ENCODE results near the gene NSDHL.

NSDHL gene

GRCh38 chrX:152845618-152846240 lies 14.9 kb downstream of the NSDHL start:
- no peak for DNase-seq

- DNase-seq: no peak
These were observed 16.4 kb downstream of the NSDHL start for GRCh38 chrX:152847281-152847680.

GRCh38 chrX:152850465-152850864 lies 19.6 kb downstream of the NSDHL start:
- no peak for DNase-seq

- DNase-seq: no peak
These were observed 23.1 kb downstream of the NSDHL start for GRCh38 chrX:152853986-152854385.

GRCh38 chrX:152861116-152861515 lies 30.3 kb downstream of the NSDHL start:
- no peak for DNase-seq

GRCh38 chrX:152861826-152862225 lies 31.0 kb downstream of the NSDHL start:
- no peak for DNase-seq

- no peak for DNase-seq
These were observed 34.5 kb downstream of the NSDHL start for GRCh38 chrX:152865232-152865920.

- DNase-seq: no peak
These were observed 35.5 kb downstream of the NSDHL start for GRCh38 chrX:152866386-152866785.

GRCh38 chrX:152869972-152870371 lies 39.1 kb downstream of the NSDHL start:
- DNase-seq: no peak

GRCh38 chrX:152871260-152871659 lies 40.4 kb downstream of the NSDHL start:
- DNase-seq: no peak

GRCh38 chrX:152872522-152872921 lies 41.7 kb downstream of the NSDHL start:
- DNase-seq: no peak

- DNase-seq: no peak
These were observed 42.5 kb downstream of the NSDHL start for GRCh38 chrX:152873361-152873760.

- DNase-seq: no peak
These were observed 46.3 kb downstream of the NSDHL start for GRCh38 chrX:152876931-152877840.

- DNase-seq: no peak
These were observed 48.3 kb downstream of the NSDHL start for GRCh38 chrX:152878976-152879755.

GRCh38 chrX:152881289-152881688 lies 50.4 kb downstream of the NSDHL start:
- no peak for DNase-seq

- DNase-seq: no peak
These were observed 53.3 kb downstream of the NSDHL start for GRCh38 chrX:152884171-152884570.

- DNase-seq: no peak
These were observed 55.9 kb downstream of the NSDHL start for GRCh38 chrX:152886716-152887115.

GRCh38 chrX:152892499-152892898 lies 61.6 kb downstream of the NSDHL start:
- no peak for DNase-seq

- DNase-seq: no peak
These were observed 62.4 kb downstream of the NSDHL start for GRCh38 chrX:152892999-152893891.

- DNase-seq: no peak
These were observed 63.2 kb downstream of the NSDHL start for GRCh38 chrX:152893980-152894610.

- DNase-seq: no peak
These were observed 64.3 kb downstream of the NSDHL start for GRCh38 chrX:152895121-152895520.
